ENCODE data around the gene LRRC4B.
A peak's percentile ranks its signal among the peaks of the same experiment; 100 is the strongest.
"Not testable (repeated sequence)": the region's sequence is repeated elsewhere in the genome, so short reads cannot be mapped to it uniquely, and the experiment has no call there.

The LRRC4B gene

GRCh38 chr19:50486823-50487515 lies 81.3 kb downstream of the LRRC4B start:
- no peak for DNase-seq (ENCODE audit: low spot score)

- no peak for DNase-seq (ENCODE audit: low spot score)
These were observed 82.8 kb downstream of the LRRC4B start for GRCh38 chr19:50485284-50485955.

- DNase-seq (ENCODE audit: low spot score), result no peak
These were observed 85.3 kb downstream of the LRRC4B start for GRCh38 chr19:50482916-50483315.

GRCh38 chr19:50482271-50482855 lies 85.9 kb downstream of the LRRC4B start:
- no peak for DNase-seq (ENCODE audit: low spot score)

GRCh38 chr19:50481351-50482149 lies 86.7 kb downstream of the LRRC4B start:
- DNase-seq (ENCODE audit: low spot score), result no peak

GRCh38 chr19:50480281-50481111 lies 87.7 kb downstream of the LRRC4B start:
- no peak for DNase-seq (ENCODE audit: low spot score)

GRCh38 chr19:50479761-50480251 lies 88.4 kb downstream of the LRRC4B start:
- DNase-seq (ENCODE audit: low spot score), result no peak

GRCh38 chr19:50478901-50479715 lies 89.1 kb downstream of the LRRC4B start:
- peak; percentile 49 for DNase-seq (ENCODE audit: low spot score)

GRCh38 chr19:50477751-50478515 lies 90.3 kb downstream of the LRRC4B start:
- DNase-seq (ENCODE audit: low spot score), result no peak

GRCh38 chr19:50476907-50477238 lies 91.4 kb downstream of the LRRC4B start:
- DNase-seq (ENCODE audit: low spot score), result no peak

GRCh38 chr19:50476224-50476906 lies 91.9 kb downstream of the LRRC4B start, which contains the start of the genes EMC10 and GARIN5A:
Gene EMC10, plus strand, starts transcription at chr19:50476507. Its CDS starts 38 bp downstream, at chr19:50476545.
Gene GARIN5A, minus strand, starts transcription at chr19:50476848. Its CDS starts 460 bp downstream, at chr19:50476388.
- peak; percentile 99 for DNase-seq (ENCODE audit: low spot score)

- DNase-seq (ENCODE audit: low spot score), result no peak
These were observed 92.5 kb downstream of the LRRC4B start for GRCh38 chr19:50475736-50476223.

GRCh38 chr19:50475101-50475568 lies 93.1 kb downstream of the LRRC4B start:
- DNase-seq (ENCODE audit: low spot score), result no peak

- DNase-seq (ENCODE audit: low spot score), result not testable (repeated sequence)
These were observed 94.9 kb downstream of the LRRC4B start for GRCh38 chr19:50473336-50473735.

GRCh38 chr19:50468818-50469217 lies 99.4 kb downstream of the LRRC4B start:
- DNase-seq (ENCODE audit: low spot score), result no peak

- no peak for DNase-seq (ENCODE audit: low spot score)
These were observed 100.7 kb downstream of the LRRC4B start for GRCh38 chr19:50467566-50467965.

Measured in GM03348 (cell line).